GM18511 (cell line): ENCODE results near the gene GPNMB.

ENCODE experiments used
- ATAC-seq: cut with Tn5 transposase; IDR thresholded peaks from one replicate; pipeline ENCODE4 v1.9.1; 2021; ENCODE audit warnings: mild to moderate bottlenecking, moderate library complexity; ENCODE audit not compliant: unreplicated experiment

Gene GPNMB

GRCh38 chr7:23268167-23268566 is 21.6 kb downstream of the GPNMB start:
- ATAC-seq = no peak

GRCh38 chr7:23268746-23269145 is 22.2 kb downstream of the GPNMB start:
- no peak for ATAC-seq

- ATAC-seq = no peak
Observed at GRCh38 chr7:23272275-23272674, 25.7 kb downstream of the GPNMB start.

GRCh38 chr7:23273141-23273599 is 26.6 kb downstream of the GPNMB start:
- peak; percentile 99 for ATAC-seq

GRCh38 chr7:23275912-23276311 is 29.3 kb downstream of the GPNMB start:
- ATAC-seq = no peak

- no peak for ATAC-seq
Observed at GRCh38 chr7:23276376-23276775, 29.8 kb downstream of the GPNMB start.

GRCh38 chr7:23276947-23277346 is 30.4 kb downstream of the GPNMB start:
- ATAC-seq = no peak

GRCh38 chr7:23277359-23277989 is 30.9 kb downstream of the GPNMB start:
- no peak for ATAC-seq

GRCh38 chr7:23279819-23280525 is 33.4 kb downstream of the GPNMB start:
- ATAC-seq = no peak

GRCh38 chr7:23283086-23283485 is 36.5 kb downstream of the GPNMB start:
- ATAC-seq = no peak

GRCh38 chr7:23284871-23285270 is 38.3 kb downstream of the GPNMB start:
- no peak for ATAC-seq

- ATAC-seq = no peak
Observed at GRCh38 chr7:23285657-23286646, 39.4 kb downstream of the GPNMB start.

GRCh38 chr7:23287612-23288011 is 41.0 kb downstream of the GPNMB start:
- ATAC-seq = no peak

- ATAC-seq = no peak
Observed at GRCh38 chr7:23290993-23291392, 44.4 kb downstream of the GPNMB start.

GRCh38 chr7:23291957-23292560 is 45.5 kb downstream of the GPNMB start:
- no peak for ATAC-seq

- ATAC-seq = no peak
Observed at GRCh38 chr7:23292623-23293022, 46.0 kb downstream of the GPNMB start.

GRCh38 chr7:23293500-23294073 is 47.0 kb downstream of the GPNMB start:
- ATAC-seq = no peak

GRCh38 chr7:23294549-23295400 is 48.2 kb downstream of the GPNMB start:
- no peak for ATAC-seq

- ATAC-seq = no peak
Observed at GRCh38 chr7:23295401-23295697, 48.8 kb downstream of the GPNMB start.
